Activated gamma-delta T cell treated with Interleukin-2 at 50 U/mL for 16 hours (primary cell): ENCODE results near the gene PNMA8A.
"Not testable (repeated sequence)": the region's sequence is repeated elsewhere in the genome, so short reads cannot be mapped to it uniquely, and the experiment has no call there.

Experiments used
- DNase-seq: peaks from one replicate; pipeline ENCODE4 v3.0.0-alpha.2; 2020

The PNMA8A gene

DNA sequence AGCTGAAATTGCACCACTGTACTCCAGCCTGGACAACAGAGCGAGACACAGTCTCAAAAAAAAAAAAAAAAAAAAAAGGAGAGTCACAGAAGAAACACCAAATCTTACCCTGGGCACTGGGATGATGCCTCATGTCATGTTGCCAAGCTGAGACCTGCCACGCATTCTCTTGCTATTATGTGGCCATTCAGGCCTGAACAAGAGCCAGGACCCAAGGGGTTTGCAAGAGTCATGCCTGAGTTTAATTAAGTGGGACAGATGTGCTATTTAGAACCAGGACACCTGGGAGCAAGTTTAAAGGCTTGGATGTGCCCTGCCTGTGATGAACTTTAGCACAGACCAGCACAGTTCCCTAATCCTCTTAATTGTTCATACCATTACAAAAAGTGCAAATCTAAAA is 9.8 kb downstream of the PNMA8A start:
- no peak for DNase-seq

DNA sequence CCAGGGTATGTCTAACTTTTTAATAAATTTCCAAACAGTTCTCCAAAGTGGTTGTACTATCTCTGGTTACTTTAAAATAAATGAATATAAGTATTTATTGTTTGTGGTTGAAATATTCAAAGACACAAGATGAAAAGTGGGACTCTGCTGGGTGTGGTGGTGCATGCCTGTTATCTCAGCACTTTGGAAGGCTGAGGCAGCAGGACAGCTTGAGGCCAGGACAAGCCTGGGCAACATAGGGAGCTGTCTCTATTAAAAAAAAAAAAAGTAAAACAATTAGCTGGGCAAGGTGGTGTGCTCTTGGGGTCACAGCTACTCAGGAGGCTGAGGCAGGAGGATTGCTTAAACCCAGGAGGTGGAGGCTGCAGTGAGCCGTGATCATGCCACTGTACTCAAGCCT is 10.4 kb downstream of the PNMA8A start:
- DNase-seq: no peak

DNA sequence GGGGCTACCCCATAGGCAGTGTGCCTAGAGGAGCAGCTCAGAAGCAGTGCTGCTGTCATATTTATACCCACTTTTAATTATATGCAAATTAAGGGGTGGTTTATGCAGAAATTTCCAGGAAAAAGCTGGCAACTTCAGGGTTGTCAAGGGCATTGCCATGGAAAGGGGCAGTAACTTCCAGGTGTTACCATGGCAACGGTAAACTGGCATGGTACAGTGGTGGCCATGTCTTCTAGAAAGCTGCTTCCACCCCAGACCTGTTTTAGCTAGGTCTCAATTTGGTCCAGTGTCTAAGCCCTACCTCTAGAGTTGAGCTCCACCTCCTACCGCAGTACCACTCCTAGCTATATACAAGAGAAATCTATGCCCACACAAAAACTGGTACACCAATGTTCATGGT is 11.3 kb downstream of the PNMA8A start:
- DNase-seq: no peak

DNA sequence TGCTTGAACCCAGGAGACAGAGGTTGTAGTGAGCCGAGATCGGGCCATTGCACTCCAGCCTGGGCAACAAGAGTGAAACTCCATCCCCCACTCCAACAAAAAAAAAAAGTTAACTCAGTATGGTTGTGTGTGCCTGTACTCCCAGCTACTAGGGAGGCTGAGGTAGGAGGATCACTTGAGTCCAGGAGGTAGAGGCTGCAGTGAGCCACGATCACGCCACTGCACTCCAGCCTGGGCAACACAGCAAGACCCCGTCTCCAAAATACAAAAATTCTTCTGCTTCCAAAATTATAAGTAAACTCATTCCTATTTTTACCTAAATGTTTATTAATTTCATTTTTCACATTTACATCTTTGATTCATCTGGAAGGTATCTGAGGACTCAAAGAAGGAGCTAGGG is 14.4 kb downstream of the PNMA8A start:
- no peak for DNase-seq

DNA sequence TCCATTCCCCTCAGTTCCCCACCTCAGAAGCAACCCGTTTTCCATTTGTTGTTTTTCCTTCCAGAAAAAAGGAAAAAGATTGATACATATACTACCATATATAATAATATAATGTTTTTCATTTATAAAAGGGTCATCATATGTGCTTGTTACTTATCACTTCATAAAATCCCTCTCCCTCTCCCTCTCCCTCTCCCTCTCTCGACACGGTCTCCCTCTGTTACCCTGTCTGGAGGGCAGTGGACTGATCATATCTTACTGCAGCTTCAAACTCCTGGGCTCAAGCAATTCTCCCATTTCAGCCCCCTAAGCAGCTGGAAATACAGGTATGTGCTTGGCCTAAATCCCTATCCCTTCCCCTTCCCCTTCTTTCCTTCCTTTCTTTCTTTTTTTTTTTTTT is 17.1 kb downstream of the PNMA8A start:
- no peak for DNase-seq

DNA sequence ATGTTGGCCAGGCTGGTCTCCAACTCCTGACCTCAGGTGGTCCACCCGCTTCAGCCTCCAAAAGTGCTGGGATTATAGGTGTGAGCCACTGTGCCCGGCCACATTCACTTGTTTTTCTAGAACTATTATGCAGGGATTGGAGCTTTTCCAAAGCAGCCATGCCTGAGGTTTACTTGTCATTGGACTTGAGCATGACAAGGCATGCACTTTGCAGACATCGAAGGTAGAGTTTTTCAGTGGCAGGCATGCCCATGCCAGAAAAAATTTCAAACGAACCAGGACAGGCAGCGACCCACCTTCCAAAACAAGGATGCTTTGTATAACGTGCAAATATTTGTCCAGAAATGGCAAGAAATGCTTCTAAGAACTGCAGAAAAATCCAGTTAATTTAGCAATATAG is 17.7 kb downstream of the PNMA8A start:
- no peak for DNase-seq

DNA sequence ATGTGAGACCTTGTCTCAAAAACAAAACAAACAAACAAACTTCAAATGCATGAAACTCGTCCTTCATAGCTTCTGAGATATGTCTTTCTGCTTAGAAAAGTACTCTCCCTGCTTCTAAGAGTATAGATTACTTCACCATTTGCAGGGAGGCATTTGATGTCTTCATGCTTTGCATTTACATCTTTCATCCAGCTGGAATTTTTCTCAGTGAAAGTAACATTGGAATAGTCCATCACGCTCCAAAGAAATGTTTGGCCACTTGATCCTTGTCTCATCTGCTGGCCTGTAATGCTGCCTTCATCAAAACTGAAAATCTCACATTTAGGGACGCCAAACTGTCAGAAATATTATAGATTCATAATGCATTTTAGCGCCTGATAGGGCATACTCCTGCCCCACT is 19.2 kb downstream of the PNMA8A start:
- DNase-seq: no peak

DNA sequence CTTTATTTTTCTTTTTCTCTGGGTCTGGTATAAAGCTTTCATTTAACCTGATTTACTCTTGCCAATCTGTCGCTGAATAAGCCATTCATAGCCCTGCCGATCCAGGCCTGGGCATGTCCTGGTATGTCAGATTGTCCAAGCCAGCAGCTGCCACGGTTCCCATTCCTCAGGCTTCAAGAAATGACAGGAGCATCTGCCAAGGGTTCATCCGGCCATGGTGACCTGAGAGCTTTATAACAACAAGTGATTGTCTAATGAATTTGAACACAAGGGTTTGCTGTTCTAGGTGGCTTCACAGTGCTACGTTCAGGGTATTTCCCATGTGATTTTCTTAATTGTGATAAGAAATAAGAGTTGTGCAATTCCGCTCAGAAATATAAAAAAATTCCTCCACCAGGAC is 20.0 kb downstream of the PNMA8A start:
- DNase-seq: no peak

DNA sequence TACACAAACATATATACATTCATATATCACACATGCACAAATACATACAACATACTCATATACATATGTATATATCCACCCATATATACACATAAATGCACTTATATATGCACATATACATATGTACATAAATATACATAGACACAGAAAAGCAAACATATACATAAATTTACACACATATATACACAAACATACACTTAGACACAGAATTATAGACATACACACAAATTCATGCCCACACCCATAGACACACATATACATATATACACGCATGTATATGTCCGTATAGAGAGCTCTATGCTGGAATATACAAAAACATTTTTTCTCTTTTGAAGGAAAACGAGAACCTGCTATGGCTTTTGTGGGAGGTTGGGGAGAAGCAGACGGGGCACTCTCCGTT is 20.6 kb downstream of the PNMA8A start:
- no peak for DNase-seq

DNA sequence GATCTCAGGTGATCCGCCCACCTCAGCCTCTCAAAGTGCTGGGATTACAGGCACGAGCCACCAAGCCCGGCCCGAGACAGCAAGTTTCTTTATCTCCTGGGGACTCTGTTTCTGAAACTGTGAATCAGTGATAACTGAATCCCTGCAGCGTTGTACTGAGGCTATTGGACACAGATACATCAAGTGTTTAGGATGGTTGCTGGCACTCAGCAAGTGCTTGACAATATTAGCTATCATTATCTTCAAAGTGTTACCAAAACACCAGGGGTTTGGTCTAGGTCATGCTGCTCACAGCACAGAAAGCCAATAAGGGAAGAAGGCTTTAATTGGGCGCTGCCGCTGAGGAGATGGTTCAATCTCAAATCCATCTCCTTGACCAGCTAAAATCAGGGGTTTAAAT is 22.1 kb downstream of the PNMA8A start:
- no peak for DNase-seq

DNA sequence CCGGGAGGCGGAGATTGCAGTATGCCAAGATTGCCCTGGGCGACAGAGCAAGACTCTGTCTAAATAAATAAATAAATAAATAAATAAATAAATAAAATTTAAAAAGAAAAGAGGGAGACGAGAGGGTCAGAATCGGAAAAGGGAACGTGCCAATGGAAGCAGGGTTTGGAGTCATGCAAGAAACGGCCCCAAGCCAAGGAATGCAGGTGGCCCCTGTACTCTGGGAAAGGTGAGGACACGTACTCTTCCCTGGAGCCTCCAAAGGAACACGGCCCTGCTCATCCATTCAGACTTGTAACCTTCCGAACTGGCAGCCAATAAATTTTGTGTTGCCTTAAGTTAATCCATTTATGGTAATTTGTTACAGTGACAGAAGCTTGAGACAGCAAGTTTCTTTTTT is 22.8 kb downstream of the PNMA8A start:
- no peak for DNase-seq

DNA sequence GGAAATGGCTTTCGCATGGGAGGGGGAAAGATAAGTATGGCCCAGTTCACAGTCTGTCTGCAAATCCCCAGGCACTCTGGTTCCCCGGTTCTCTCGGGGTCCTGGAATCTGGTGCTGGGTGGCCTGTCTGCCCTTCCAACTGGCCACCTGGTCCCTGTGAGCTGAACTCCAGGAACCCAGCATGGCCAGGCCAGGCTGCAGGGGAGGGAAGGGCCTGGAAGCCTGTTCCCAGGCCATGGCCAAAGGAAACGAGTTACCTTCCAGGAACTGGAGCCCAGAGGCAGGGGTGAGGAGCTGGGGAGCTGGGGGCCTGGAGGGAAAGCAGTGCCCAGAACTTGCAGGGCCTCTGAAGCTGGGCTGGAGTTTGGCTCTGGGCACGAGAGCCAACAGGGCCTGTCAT is 23.5 kb downstream of the PNMA8A start:
- DNase-seq: no peak

DNA sequence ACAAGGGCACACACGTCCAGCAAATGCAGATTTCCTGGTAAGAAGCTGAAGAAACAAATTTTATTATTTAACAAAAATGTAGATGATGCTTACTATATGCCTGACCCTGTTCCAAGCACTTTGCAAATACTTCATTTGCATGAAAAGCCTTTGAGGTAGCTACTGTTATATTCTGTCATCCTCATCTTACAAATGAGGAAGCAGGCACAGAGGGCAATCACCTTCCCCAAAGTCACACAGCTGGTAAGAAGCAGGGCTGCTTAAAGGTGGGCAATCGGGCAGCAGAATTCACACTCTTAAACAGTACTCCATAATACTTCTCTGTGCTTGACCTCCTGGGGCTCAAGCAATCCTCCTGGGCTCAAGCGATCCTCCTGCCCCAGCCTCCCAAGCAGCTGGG is 24.4 kb downstream of the PNMA8A start:
- DNase-seq: no peak

DNA sequence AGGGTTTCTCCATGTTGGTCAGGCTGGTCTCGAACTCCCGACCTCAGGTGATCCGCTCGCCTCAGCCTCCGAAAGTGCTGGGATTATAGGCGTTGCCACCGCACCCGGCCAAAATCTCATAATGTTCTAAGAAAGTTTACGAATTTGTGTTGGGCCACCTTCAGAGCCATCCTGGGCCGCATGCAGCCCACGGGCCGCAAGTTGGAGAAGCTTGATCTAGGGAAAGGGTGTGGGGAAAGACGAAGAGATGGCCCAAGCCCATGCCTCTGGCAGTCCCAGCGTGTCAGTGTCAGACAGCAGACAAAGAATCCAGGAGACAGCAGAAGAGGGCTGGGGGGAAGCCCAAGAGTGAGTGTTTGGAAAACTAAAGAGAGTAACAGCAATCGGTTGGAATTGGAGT is 25.3 kb downstream of the PNMA8A start:
- DNase-seq: no peak

DNA sequence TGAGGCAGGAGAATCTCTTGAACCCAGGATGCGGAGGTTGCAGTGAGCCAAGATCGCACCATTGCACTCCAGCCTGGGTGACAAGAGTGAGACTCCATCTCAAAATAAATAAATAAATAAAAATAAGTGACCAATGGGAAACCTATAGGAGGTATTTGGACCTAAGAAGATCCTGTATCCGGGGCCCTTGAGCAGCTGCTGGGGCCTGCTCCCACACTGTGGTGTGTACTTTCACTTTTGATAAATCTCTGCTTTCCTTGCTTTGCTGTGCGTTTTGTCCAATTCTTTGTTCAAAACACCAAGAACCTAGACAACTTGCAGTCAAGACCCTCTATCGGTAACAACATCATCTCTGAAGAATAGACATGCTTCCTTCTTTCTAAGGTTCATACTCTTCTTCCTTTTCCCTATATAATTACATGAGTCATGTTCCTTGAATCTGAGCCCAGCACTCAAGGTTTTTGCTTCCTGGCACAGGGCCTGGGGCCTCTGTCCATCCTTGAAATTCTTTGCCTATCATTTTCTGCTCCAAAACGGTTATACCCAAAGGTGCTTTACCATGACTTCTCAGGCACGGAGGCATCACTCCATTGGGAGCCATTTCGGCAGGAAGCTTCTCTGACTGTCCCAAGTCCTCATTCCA is 28.4 kb downstream of the PNMA8A start:
- no peak for DNase-seq

DNA sequence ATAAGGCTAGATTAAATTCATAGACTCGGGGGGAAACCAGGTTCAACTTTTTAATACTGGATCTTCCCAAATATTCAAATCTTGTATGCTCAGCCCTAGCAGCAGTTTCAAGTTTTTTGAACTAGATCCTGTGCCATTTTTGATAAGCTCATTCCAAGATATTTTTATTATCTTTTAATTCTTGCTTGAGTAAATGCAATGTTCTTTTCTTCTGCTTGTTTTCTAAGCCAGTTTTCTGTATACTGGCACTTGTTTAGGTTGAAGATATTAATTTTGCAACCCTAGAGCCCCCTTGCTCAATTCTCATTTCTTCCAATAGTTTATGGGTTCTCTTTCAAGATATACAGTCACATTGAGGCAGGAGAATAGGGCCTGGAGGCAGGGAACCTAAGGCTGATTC is 29.5 kb downstream of the PNMA8A start:
- DNase-seq: no peak

DNA sequence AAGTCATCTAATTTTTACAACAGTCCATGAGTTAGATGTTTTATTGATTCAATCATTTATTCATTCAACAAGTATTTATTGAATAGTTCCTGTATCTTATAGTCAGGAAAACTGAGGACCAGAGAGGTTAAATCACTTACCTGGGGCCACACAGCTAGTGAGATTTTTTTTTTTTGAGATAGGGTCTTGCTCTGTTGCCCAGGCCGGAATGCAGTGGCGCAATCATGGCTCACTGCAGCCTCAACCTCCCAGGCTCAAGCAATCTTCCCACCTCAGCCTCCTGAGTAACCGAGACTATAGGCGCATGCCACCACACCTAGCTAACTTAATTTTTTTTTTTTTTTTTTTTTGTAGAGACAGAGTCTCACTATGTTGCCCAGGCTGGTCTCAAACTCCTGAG is 35.7 kb downstream of the PNMA8A start:
- DNase-seq: not testable (repeated sequence)

DNA sequence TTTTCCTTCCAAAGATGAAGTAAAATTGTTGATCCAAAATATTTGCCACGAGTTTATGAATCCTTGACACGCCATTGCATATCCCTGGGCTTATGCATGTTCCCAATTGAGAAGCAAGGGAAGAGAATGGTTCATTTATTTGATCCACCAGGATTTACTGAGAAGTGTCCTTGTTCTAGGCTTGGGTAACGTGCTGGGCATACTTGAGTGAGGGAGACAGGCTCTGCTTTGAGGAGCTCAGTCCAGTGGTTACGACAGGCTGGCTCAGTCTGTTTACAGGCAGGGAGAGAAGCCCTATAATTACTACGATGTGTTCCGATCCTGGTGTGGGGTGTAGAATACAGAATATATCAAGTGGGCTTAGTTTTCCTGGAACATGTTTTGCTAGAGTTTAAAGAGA is 36.4 kb downstream of the PNMA8A start:
- DNase-seq: no peak

DNA sequence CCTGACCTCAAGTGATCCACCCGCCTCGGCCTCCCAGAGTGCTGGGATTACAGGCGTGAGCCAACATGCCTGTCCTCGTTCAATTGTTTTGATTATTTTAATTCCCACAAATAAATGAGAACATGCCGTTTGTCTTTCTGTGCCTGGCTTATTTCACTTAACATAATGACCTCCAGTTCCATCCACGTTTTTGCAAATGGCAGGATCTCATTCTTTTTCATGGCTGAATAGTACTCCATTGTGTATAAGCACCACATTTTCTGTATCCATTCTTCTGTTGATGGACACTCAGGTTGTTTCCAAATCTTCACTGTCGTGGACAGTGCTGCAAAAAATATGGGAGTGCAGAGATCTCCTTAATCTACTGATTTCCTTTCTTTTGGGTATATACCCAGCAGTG is 37.9 kb downstream of the PNMA8A start:
- DNase-seq: not testable (repeated sequence)

DNA sequence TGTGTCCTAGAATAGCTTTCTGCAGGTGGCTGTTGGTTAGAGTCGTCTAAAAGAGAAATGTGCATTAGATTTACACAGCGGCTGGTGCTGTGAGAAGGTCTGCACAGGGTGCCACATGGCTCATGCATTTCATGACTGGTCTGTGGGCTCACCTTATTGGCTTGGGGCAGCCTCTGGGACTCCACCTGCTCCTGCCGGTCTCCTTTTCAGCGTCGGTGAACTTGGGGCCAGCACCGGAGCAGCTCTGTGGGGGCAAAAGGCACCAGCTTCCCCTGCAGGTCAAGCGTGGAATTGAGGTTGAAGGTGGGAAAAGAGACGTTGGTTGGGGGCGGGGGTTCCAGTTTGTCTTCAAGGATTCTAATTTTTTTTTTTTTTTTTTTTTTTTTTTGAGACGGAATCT is 39.5 kb downstream of the PNMA8A start:
- no peak for DNase-seq

DNA sequence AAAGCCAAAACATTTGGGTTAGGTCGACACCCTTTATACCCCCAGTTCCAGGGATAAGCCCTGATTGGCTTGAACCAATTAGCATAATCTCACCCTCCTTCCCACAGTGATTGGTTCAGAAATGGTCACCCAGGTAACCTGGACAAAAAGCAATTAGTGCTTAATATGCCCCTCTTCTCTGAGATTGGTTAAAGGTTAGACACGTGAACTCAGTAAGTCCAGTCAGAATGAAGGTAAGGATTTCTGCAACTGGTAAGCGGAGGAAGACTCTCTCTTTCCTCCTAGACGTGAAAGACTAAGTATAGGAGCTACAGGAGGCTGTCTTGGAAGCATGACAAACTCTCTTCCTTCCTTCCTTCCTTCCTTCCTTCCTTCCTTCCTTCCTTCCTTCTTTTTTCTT is 41.4 kb downstream of the PNMA8A start:
- DNase-seq: no peak

DNA sequence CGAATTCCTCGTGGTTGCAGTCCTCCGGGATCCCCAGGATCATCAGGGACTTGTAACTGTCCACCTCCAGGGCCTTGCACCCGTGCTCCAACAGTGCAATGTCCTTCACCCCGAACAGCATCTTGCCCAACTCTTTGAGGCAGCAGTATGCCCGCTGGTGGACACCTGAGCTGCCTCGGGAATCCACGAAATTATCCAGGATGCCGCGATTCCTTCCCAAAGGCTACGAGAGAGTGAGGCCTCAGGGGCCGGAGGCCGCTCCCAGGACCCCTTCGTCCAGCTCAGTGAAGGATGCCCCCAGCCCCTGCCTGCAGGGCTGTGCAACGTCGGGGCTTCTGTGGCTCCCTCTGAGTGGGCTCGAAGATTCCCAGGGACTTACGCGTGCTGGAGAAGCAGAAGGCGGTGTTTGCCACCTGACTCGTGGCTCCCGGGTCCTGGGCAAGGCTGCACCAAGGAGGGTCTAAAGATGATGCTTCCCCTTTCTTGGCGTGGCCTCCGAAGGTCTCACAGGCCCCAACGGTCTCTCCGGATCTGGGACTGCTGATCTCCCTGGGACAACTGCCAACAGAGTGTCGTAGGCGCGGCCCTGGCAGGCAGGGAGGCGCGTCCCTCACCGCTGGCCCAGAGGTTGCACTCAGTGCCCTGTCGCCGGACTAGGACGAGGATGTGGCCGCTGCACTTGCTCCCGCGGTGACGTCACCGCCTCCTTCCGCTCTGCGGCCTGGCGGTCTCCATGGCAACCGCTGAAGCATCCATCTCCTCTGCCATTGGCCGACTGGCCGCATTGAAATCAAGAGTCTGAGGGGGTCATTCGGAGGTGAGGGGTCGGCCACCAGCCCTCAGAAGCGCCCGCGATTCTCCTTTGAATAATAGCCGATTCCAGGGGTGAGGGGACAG is 42.9 kb downstream of the PNMA8A start, which contains the start of gene PNMA8C:
Gene PNMA8C (minus strand): TSS at position 698 of the 897 bp plus-strand sequence. CDS start 577 bp downstream, at position 121.
- DNase-seq: peak; percentile 42

DNA sequence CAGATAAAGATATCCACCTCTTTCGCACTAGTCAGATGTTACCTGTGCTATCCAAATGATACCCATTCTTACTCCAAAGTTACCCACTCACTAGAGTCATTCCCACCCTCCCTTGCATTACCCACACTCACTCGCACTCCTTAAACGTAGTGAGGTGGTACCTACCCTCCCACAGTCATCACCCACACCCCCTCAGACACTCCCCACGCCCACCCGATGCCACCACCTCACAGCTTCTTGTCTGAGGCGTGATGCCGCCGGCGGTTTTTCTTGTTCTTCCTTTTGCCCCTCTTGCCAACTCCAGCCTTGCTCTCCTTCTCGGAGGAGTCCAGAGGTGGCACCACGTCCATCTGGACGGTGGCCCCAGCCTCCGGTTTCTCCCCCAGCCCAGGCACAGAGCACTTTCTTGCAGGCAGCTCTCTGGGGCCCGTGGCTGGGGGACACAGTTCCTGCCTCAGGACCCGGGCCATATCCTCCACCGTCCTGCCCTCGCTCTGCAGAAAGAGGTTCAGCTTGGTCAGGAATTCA is 43.8 kb downstream of the PNMA8A start:
- no peak for DNase-seq

DNA sequence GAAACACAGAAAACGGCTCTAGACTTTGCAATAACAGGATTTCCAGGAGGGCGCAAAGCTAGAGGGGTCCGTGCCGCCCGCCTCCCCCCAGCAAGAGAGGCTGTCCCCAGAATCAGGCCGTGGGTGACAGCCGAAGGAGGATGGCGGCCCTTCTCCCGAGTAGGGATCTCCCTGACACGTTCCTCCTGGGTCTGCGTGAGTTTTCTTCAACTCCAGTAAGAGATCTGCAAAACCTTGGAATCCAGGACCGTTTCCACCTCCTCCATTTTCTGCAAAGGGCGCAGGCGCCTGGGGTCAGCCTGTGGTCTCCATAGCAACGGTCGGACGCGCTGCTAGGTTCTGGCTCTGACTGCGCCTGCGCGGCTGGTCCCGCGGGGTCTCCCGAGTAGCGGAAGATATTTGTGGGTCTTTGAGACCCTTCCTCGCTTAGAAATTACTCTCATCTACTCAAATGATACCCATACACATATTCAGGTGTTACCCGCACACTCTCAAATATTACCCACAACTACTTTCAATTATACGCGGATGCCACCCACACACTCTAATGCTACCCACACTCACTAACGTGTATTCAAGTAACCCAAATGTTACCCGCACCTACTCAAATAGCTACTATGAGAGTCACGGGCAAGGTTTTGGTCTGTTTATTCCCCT is 44.7 kb downstream of the PNMA8A start:
- DNase-seq: no peak
